ENCODE measurements around the gene UACA. TPM values are rescaled to one million over a fixed set of nuclear protein-coding genes. Genes with fewer than 3 reads are reported as not detected.

UACA gene
- polyA plus RNA-seq, 1 of the 3 experiments (the other 2 are of a cell fraction), result 35.9 TPM

GRCh38 chr15:70704731-70705130, 58.6 kb downstream of the UACA start (continued):
- TF ChIP-seq MXI1 (IDR thresholded peaks at IDR 0.05; ENCODE audit: low read depth, low read length), result no peak
- no peak for TF ChIP-seq EZH2phosphoT487 (IDR thresholded peaks at IDR 0.05; ENCODE audit: borderline replicate concordance, low read depth)
- TF ChIP-seq, protein P1, sequence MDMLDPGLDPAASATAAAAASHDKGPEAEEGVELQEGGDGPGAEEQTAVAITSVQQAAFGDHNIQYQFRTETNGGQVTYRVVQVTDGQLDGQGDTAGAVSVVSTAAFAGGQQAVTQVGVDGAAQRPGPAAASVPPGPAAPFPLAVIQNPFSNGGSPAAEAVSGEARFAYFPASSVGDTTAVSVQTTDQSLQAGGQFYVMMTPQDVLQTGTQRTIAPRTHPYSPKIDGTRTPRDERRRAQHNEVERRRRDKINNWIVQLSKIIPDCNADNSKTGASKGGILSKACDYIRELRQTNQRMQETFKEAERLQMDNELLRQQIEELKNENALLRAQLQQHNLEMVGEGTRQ (IDR thresholded peaks at IDR 0.05; ENCODE audit: borderline replicate concordance, low read depth, low read length), result no peak
- TF ChIP-seq RFX5 (IDR thresholded peaks at IDR 0.05; ENCODE audit: low read length), result no peak
- TF ChIP-seq FOXJ3 (CRISPR knock-in tag; IDR thresholded peaks at IDR 0.05), result no peak
- TF ChIP-seq SMC3 (IDR thresholded peaks at IDR 0.05; ENCODE audit: low read depth, low read length), result no peak
- no peak for TF ChIP-seq RAD21 (IDR thresholded peaks at IDR 0.05; ENCODE audit: low read length)

- no peaks in the 10 kb centered on the region for H3K9me2 ChIP-seq
- no peaks in the 10 kb centered on the region for H3K9me3 ChIP-seq
- peaks cover 9 to 40% of the 10 kb centered on the region in 2 experiments; a peak in 3 of 4 replicates for H3K4me1 ChIP-seq (ENCODE audit: control insufficient read depth in 1 of 2, insufficient read depth in 2 of 2, low read depth in 1 of 2, low read length in 1 of 2)
- no peak for DNase-seq
- H3K9ac ChIP-seq, result peak overlapping the region; percentile 23; the same call in 1 of the 2 replicates
- H3K4me3 ChIP-seq (ENCODE audit: low read depth in 2 of 2, low read length in 1 of 2), result no peak overlapping the region
- peak overlapping the region in 1 of 2 experiments; percentile 91; a peak in 1 of 4 replicates for H3K27ac ChIP-seq (ENCODE audit: low read depth in 2 of 2, low read length in 1 of 2)
- no peak overlapping the region for H2AFZ ChIP-seq (ENCODE audit: low read depth)
- 0 out of 2 replicates have a peak overlapping the region, but pooled peaks have one; percentile 73 for H3K4me2 ChIP-seq
- POLR2A ChIA-PET, result no interaction called here
- TF ChIP-seq MAX (IDR thresholded peaks at IDR 0.05; ENCODE audit: low read depth) (no peak), FOXM1 (IDR thresholded peaks at IDR 0.05; ENCODE audit: low read depth) (no peak), GABPA (IDR thresholded peaks at IDR 0.05; ENCODE audit: low read depth) (no peak), SMC3 (IDR thresholded peaks at IDR 0.05; ENCODE audit: low read depth, low read length) (no peak), NRF1 (IDR thresholded peaks at IDR 0.05; ENCODE audit: low read depth, low read length) (no peak), RXRA (IDR thresholded peaks at IDR 0.05; ENCODE audit: borderline replicate concordance, low read depth) (no peak), RFX5 (IDR thresholded peaks at IDR 0.05; ENCODE audit: low read length) (no peak)
- TF ChIP-seq, protein P2, sequence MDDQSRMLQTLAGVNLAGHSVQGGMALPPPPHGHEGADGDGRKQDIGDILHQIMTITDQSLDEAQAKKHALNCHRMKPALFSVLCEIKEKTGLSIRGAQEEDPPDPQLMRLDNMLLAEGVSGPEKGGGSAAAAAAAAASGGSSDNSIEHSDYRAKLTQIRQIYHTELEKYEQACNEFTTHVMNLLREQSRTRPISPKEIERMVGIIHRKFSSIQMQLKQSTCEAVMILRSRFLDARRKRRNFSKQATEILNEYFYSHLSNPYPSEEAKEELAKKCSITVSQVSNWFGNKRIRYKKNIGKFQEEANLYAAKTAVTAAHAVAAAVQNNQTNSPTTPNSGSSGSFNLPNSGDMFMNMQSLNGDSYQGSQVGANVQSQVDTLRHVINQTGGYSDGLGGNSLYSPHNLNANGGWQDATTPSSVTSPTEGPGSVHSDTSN (IDR thresholded peaks at IDR 0.05), result no peak
- TF ChIP-seq, protein P3, sequence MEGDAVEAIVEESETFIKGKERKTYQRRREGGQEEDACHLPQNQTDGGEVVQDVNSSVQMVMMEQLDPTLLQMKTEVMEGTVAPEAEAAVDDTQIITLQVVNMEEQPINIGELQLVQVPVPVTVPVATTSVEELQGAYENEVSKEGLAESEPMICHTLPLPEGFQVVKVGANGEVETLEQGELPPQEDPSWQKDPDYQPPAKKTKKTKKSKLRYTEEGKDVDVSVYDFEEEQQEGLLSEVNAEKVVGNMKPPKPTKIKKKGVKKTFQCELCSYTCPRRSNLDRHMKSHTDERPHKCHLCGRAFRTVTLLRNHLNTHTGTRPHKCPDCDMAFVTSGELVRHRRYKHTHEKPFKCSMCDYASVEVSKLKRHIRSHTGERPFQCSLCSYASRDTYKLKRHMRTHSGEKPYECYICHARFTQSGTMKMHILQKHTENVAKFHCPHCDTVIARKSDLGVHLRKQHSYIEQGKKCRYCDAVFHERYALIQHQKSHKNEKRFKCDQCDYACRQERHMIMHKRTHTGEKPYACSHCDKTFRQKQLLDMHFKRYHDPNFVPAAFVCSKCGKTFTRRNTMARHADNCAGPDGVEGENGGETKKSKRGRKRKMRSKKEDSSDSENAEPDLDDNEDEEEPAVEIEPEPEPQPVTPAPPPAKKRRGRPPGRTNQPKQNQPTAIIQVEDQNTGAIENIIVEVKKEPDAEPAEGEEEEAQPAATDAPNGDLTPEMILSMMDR (IDR thresholded peaks at IDR 0.05), result no peak
- H3K36me3 ChIP-seq (replicated peaks in 1 of 2; ENCODE audit: control insufficient read depth in 1 of 2, insufficient read depth in 2 of 2, low read length in 1 of 2), result peaks cover 0 to 17% of the 10 kb centered on the region in 2 experiments
- WGBS (ENCODE audit: low lambda C conversion rate), result 88% methylated on average over 2 of the region's 2 CpGs
- H3K27me3 ChIP-seq (ENCODE audit: insufficient read depth), result no peaks in the 10 kb centered on the region
- peaks cover 66% of the 10 kb centered on the region for H3F3A ChIP-seq (replicated peaks; ENCODE audit: insufficient read depth)
- H4K20me1 ChIP-seq (ENCODE audit: insufficient read depth), result peaks cover 32% of the 10 kb centered on the region; the same call in 1 of the 2 replicates
- CTCF ChIA-PET, result interaction anchor here (1.1 to 2.2 kb wide), 4 partner anchors 10 to 19 kb away, joined by 3 to 10 read pairs (median 7); no protein-coding TSS in a partner anchor
- H3K79me2 ChIP-seq (ENCODE audit: insufficient read depth), result peaks cover 100% of the 10 kb centered on the region
Observed at GRCh38 chr15:70704166-70704565, 59.2 kb downstream of the UACA start.

Measured in SK-N-SH (cell line).